Loucy (cell line): ENCODE results near the gene TMCC3.

Experiments used
- H2AFZ ChIP-seq: fragments of 200-600 bp; sonication (generic); 2 replicates; pipeline ENCODE4 v1.6.0; 2016; ENCODE audit warnings: antibody characterized with exemption, mild to moderate bottlenecking, low read length, moderate library complexity
- H3F3A ChIP-seq: fragments of 200-600 bp; 2 replicates; pipeline ENCODE4 v1.6.0; 2016; ENCODE audit warnings: antibody characterized with exemption, low read depth, mild to moderate bottlenecking
- H3K27me3 ChIP-seq: fragments of 200-600 bp; sonication (generic); 2 replicates; pipeline ENCODE4 v1.6.1; 2014; ENCODE audit warnings: low read length, mild to moderate bottlenecking; ENCODE audit not compliant: insufficient read depth, poor library complexity, severe bottlenecking
- H3K36me3 ChIP-seq: fragments of 200-600 bp; sonication (generic); 2 replicates; pipeline ENCODE4 v1.6.1; 2016; ENCODE audit warnings: low read length; ENCODE audit not compliant: insufficient read depth
- H3K4me1 ChIP-seq: fragments of 200-600 bp; sonication (generic); 2 replicates; pipeline ENCODE4 v1.5.1; 2014; ENCODE audit warnings: low read length, mild to moderate bottlenecking; ENCODE audit not compliant: insufficient read depth, poor library complexity, severe bottlenecking
- H3K4me2 ChIP-seq: fragments of 200-600 bp; sonication (generic); 2 replicates; pipeline ENCODE4 v1.6.0; 2014; ENCODE audit warnings: antibody characterized with exemption, low read length, low read depth, mild to moderate bottlenecking; ENCODE audit not compliant: poor library complexity, severe bottlenecking
- H3K4me3 ChIP-seq: fragments of 200-600 bp; sonication (generic); 2 replicates; pipeline ENCODE4 v1.5.1; 2014; ENCODE audit warnings: low read length, mild to moderate bottlenecking, mixed read lengths; ENCODE audit not compliant: poor library complexity, severe bottlenecking
- H3K79me2 ChIP-seq: fragments of 200-600 bp; sonication (generic); 2 replicates; pipeline ENCODE4 v1.6.1; 2014; ENCODE audit warnings: low read length; ENCODE audit not compliant: insufficient read depth
- H3K9ac ChIP-seq: fragments of 200-600 bp; sonication (generic); 2 replicates; pipeline ENCODE4 v1.6.0; 2014; ENCODE audit warnings: mild to moderate bottlenecking, low read depth, low read length, moderate library complexity; ENCODE audit not compliant: poor library complexity, severe bottlenecking
- H3K9me2 ChIP-seq: fragments of 200-600 bp; sonication (generic); replicated peaks from 2 replicates; pipeline ENCODE4 v1.6.1; 2016; ENCODE audit warnings: low read depth, low read length, mixed read lengths
- H3K9me3 ChIP-seq: fragments of 200-600 bp; sonication (generic); 2 replicates; pipeline ENCODE4 v1.6.1; 2014; ENCODE audit warnings: mild to moderate bottlenecking, antibody characterized with exemption, low read length, low read depth; ENCODE audit not compliant: insufficient read depth
- H4K20me1 ChIP-seq: fragments of 200-600 bp; sonication (generic); 2 replicates; pipeline ENCODE4 v1.6.0; 2014; ENCODE audit warnings: antibody characterized with exemption, low read length, mild to moderate bottlenecking; ENCODE audit not compliant: insufficient read depth, poor library complexity, severe bottlenecking
- CTCF ChIP-seq: fragments of 200-600 bp; sonication (generic); conservative IDR thresholded peaks from 2 replicates; pipeline ENCODE4 v1.5.1; 2014; ENCODE audit warnings: mild to moderate bottlenecking, antibody characterized with exemption, low read length
- EZH2phosphoT487 ChIP-seq: fragments of 200-600 bp; IDR thresholded peaks from 2 replicates; pipeline ENCODE4 v1.6.1; 2018; ENCODE audit warnings: antibody characterized with exemption, mild to moderate bottlenecking, moderate library complexity, borderline replicate concordance

The TMCC3 gene

GRCh38 chr12:94558612-94559011 lies 91.7 kb downstream of the TMCC3 start:
- Histone ChIP-seq H3K9ac (no peak overlapping the region), H3K4me3 (no peak overlapping the region), H4K20me1 (no peaks in the 10 kb centered on the region), H3K36me3 (no peaks in the 10 kb centered on the region), H3K4me2 (no peak overlapping the region), H3K79me2 (no peaks in the 10 kb centered on the region), H3K27me3 (no peaks in the 10 kb centered on the region), H3K4me1 (no peaks in the 10 kb centered on the region), H2AFZ (no peak overlapping the region), H3K9me3 (no peaks in the 10 kb centered on the region), H3K9me2 (no peaks in the 10 kb centered on the region), H3F3A (no peaks in the 10 kb centered on the region)
- TF ChIP-seq EZH2phosphoT487 (no peak), CTCF (no peak)

GRCh38 chr12:94557746-94558295 lies 92.5 kb downstream of the TMCC3 start:
- TF ChIP-seq EZH2phosphoT487 (no peak), CTCF (no peak)
- no peaks in the 10 kb centered on the region for H3K36me3 ChIP-seq
- H3K9me3 ChIP-seq: no peaks in the 10 kb centered on the region
- no peak overlapping the region for H3K4me3 ChIP-seq
- no peaks in the 10 kb centered on the region for H4K20me1 ChIP-seq
- H3K9ac ChIP-seq: no peak overlapping the region
- H2AFZ ChIP-seq: no peak overlapping the region
- no peaks in the 10 kb centered on the region for H3K9me2 ChIP-seq
- no peaks in the 10 kb centered on the region for H3F3A ChIP-seq
- no peaks in the 10 kb centered on the region for H3K27me3 ChIP-seq
- H3K4me1 ChIP-seq: no peaks in the 10 kb centered on the region
- no peaks in the 10 kb centered on the region for H3K79me2 ChIP-seq
- no peak overlapping the region for H3K4me2 ChIP-seq

- Histone ChIP-seq H3K4me3 (no peak overlapping the region), H3K9me3 (no peaks in the 10 kb centered on the region), H3K4me1 (no peaks in the 10 kb centered on the region), H4K20me1 (no peaks in the 10 kb centered on the region), H3F3A (no peaks in the 10 kb centered on the region), H3K9me2 (no peaks in the 10 kb centered on the region), H3K79me2 (no peaks in the 10 kb centered on the region), H3K9ac (no peak overlapping the region), H3K27me3 (no peaks in the 10 kb centered on the region), H3K4me2 (no peak overlapping the region), H3K36me3 (no peaks in the 10 kb centered on the region), H2AFZ (no peak overlapping the region)
- no peak for TF ChIP-seq CTCF
- TF ChIP-seq EZH2phosphoT487: no peak
These were observed 94.7 kb downstream of the TMCC3 start for GRCh38 chr12:94555687-94556086.
